Caco-2 (cell line): ENCODE measurements around the gene USP34. TPM values are rescaled to one million over a fixed set of nuclear protein-coding genes. Genes with fewer than 3 reads are reported as not detected.
A peak's percentile ranks its signal among the peaks of the same experiment; 100 is the strongest.
"Not testable (repeated sequence)": the region's sequence is repeated elsewhere in the genome, so short reads cannot be mapped to it uniquely, and the experiment has no call there.

Experiments used
- BruUV-seq: library from RNA; stranded (reverse); fragments of 400-500 nt; replicated peaks from 2 replicates; lab custom pipeline; 2021; lab: Mats Ljungman, UMichigan
- CTCF ChIA-PET: fragments of 300-600 bp; sonication (Branson Sonifier 250); formaldehyde crosslinking; loops from one replicate; lab custom pipeline; 2022; ENCODE audit warnings: antibody characterized with exemption; lab: Charles Lee
- POLR2A ChIA-PET: fragments of 300-600 bp; sonication (Branson Sonifier 250); formaldehyde crosslinking; loops from one replicate; lab custom pipeline; 2022; ENCODE audit warnings: antibody characterized with exemption; lab: Charles Lee
- DNase-seq, 2 experiments: peaks; one replicate each; pipeline versions ENCODE4 v3.0.0 to v3.0.0-alpha.2; 2020 to 2022
- H3K27me3 ChIP-seq: replicated peaks from 2 replicates; pipeline ENCODE4 v1.6.0; 2011; ENCODE audit warnings: low read length; ENCODE audit not compliant: control insufficient read depth, insufficient read depth
- H3K36me3 ChIP-seq: 2 replicates; pipeline ENCODE4 v1.5.1; 2011; ENCODE audit warnings: low read length; ENCODE audit not compliant: control insufficient read depth, insufficient read depth
- H3K4me1 ChIP-seq: fragments of 250-450 bp; sonication (Bioruptor Pico); 2 replicates; pipeline ENCODE4 v1.5.1; 2020; ENCODE audit warnings: mild to moderate bottlenecking
- H3K4me3 ChIP-seq: 2 replicates; pipeline ENCODE4 v1.5.1; 2011; ENCODE audit warnings: low read depth, mild to moderate bottlenecking, control low read depth, low read length
- H3K9me3 ChIP-seq: fragments of 250-450 bp; sonication (Bioruptor Pico); 2 replicates; pipeline ENCODE4 v1.5.1; 2020; ENCODE audit warnings: mild to moderate bottlenecking, moderate library complexity
- H3K27ac Mint-ChIP-seq: one replicate; pipeline ENCODE4 v1.8.0; 2022; ENCODE audit warnings: mixed read lengths; ENCODE audit not compliant: unreplicated experiment
- H3K27me3 Mint-ChIP-seq: one replicate; pipeline ENCODE4 v1.8.0; 2022; ENCODE audit warnings: mixed read lengths; ENCODE audit not compliant: insufficient read depth, unreplicated experiment
- H3K36me3 Mint-ChIP-seq: one replicate; pipeline ENCODE4 v1.8.0; 2022; ENCODE audit warnings: mild to moderate bottlenecking, mixed read lengths; ENCODE audit not compliant: insufficient read depth, unreplicated experiment
- H3K4me1 Mint-ChIP-seq: one replicate; pipeline ENCODE4 v1.8.0; 2022; ENCODE audit warnings: low read depth, mixed read lengths; ENCODE audit not compliant: unreplicated experiment
- H3K4me3 Mint-ChIP-seq: one replicate; pipeline ENCODE4 v1.8.0; 2022; ENCODE audit warnings: mild to moderate bottlenecking, moderate library complexity, mixed read lengths; ENCODE audit not compliant: unreplicated experiment
- H3K9me3 Mint-ChIP-seq: one replicate; pipeline ENCODE4 v1.8.0; 2022; ENCODE audit warnings: mixed read lengths; ENCODE audit not compliant: unreplicated experiment
- intact Hi-C: fragments of 100-400 bp; cut with micrococcal nuclease; formaldehyde crosslinking; loops from one replicate; pipeline ENCODE4 v1.10.0; 2022; ENCODE audit not compliant: unreplicated experiment
- total RNA-seq: library from RNA; stranded (reverse); gene quantifications from 2 replicates; pipeline ENCODE4 v1.2.3, GENCODE V29; 2022
- TF ChIP-seq, protein P1 (sequence below), 2 experiments: fragments of 200-600 bp in 1 of 2; IDR thresholded peaks; 1 replicate in 1 of 2; 2 replicates in 1 of 2; pipeline versions ENCODE4 v1.5.1 to v1.8.0; 2011 to 2022; ENCODE audit warnings: antibody characterized with exemption in 1 of 2, control low read depth in 1 of 2, inconsistent platforms in 1 of 2, low read depth in 1 of 2, low read length in 1 of 2, mild to moderate bottlenecking in 1 of 2, moderate library complexity in 1 of 2; ENCODE audit not compliant: insufficient read depth in 1 of 2, severe bottlenecking in 1 of 2, unreplicated experiment in 1 of 2

Gene USP34
- total RNA-seq, 1 experiment from 2014 or later: 100 TPM

DNA sequence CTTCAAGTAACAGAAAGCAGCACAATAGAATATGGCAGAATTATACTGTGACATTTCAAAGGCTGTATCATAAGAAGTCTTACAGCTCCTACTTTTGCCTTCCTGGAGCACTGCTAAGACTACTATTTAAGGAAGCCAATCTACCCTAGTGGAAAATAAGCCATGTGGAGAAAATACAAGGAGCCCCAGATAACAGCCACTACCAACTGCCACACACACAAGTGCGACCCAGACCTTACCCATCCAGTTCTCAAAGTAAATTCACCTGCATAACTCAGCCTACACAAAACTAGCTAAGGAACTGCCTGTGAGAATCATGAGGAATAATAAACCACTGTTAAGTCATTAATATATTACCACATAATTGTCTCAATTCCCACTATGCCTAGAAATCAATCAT is 66.4 kb downstream of the USP34 start:
- Mint-ChIP-seq H3K27me3 (no peaks in the 10 kb centered on the region), H3K9me3 (no peaks in the 10 kb centered on the region), H3K36me3 (peaks cover 30% of the 10 kb centered on the region), H3K27ac (no peak overlapping the region), H3K4me1 (no peaks in the 10 kb centered on the region), H3K4me3 (no peak overlapping the region)
- DNase-seq: no peak
- Histone ChIP-seq H3K36me3 (no peaks in the 10 kb centered on the region), H3K9me3 (no peaks in the 10 kb centered on the region), H3K27me3 (no peaks in the 10 kb centered on the region), H3K4me1 (no peaks in the 10 kb centered on the region), H3K4me3 (no peak overlapping the region)
- TF ChIP-seq, protein P1, sequence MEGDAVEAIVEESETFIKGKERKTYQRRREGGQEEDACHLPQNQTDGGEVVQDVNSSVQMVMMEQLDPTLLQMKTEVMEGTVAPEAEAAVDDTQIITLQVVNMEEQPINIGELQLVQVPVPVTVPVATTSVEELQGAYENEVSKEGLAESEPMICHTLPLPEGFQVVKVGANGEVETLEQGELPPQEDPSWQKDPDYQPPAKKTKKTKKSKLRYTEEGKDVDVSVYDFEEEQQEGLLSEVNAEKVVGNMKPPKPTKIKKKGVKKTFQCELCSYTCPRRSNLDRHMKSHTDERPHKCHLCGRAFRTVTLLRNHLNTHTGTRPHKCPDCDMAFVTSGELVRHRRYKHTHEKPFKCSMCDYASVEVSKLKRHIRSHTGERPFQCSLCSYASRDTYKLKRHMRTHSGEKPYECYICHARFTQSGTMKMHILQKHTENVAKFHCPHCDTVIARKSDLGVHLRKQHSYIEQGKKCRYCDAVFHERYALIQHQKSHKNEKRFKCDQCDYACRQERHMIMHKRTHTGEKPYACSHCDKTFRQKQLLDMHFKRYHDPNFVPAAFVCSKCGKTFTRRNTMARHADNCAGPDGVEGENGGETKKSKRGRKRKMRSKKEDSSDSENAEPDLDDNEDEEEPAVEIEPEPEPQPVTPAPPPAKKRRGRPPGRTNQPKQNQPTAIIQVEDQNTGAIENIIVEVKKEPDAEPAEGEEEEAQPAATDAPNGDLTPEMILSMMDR (IDR thresholded peaks at IDR 0.05; ENCODE audit: insufficient read depth in 1 of 2, low read depth in 1 of 2, low read length in 1 of 2, severe bottlenecking in 1 of 2, unreplicated experiment in 1 of 2): no peak
- ChIA-PET CTCF (no interaction called here), POLR2A (no interaction called here)
- TSS peak; percentile 6 for BruUV-seq
- intact Hi-C loops: no loop called here

DNA sequence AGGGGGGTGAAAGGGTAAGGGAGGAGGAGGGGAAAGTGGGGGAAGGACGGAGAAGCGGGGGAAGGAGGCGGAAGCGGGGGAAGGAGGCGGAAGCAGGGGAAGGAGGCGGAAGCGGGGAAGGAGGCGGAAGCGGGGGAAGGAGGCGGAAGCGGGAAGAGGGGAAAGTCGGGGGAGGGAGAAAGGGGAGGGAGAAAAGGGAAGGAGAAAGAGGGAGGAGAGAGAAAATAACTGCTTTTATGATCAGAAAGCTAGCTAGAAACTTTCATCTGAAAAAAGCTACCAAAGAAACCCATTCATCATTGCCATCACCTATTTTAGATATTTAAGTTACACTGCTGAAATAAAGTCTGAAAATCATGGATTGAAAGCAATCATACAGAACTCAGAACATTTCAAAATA is 72.5 kb downstream of the USP34 start:
- no peaks in the 10 kb centered on the region for H3K4me1 Mint-ChIP-seq
- H3K27me3 Mint-ChIP-seq: no peaks in the 10 kb centered on the region
- POLR2A ChIA-PET: no interaction called here
- no TSS peak for BruUV-seq
- no peak overlapping the region for H3K4me3 Mint-ChIP-seq
- H3K9me3 Mint-ChIP-seq: no peaks in the 10 kb centered on the region
- no peak for DNase-seq
- CTCF ChIA-PET: interaction anchor here (0.9 kb wide), 1 partner anchor 8 kb away, joined by 10 read pairs; no protein-coding TSS in a partner anchor
- intact Hi-C loops: no loop called here
- no peaks in the 10 kb centered on the region for H3K27me3 ChIP-seq
- H3K9me3 ChIP-seq: no peaks in the 10 kb centered on the region
- TF ChIP-seq, protein P1 (IDR thresholded peaks at IDR 0.05; ENCODE audit: insufficient read depth in 1 of 2, low read depth in 1 of 2, low read length in 1 of 2, severe bottlenecking in 1 of 2, unreplicated experiment in 1 of 2): no peak
- H3K36me3 ChIP-seq: no peaks in the 10 kb centered on the region
- H3K4me1 ChIP-seq: no peaks in the 10 kb centered on the region
- peaks cover 38% of the 10 kb centered on the region for H3K36me3 Mint-ChIP-seq
- H3K4me3 ChIP-seq: no peak overlapping the region
- H3K27ac Mint-ChIP-seq: no peak overlapping the region

DNA sequence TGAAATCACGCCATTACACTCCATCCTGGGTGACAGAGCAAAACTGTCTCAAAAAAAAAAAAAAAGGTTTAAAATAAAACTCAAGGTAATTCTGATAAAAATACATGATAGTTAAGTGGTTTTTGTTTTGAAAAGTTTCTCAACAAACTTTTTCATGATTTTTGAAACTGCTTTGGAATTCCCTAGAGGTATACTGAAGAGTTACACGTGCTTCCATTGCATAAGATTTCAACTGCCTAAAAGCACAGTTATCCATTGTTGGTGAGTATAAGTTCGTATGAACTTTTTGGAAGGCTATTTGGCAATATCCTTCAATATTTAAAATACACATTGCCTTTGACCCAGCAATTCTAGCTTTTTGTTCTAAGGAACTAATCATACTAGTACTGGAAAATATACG is 74.9 kb downstream of the USP34 start:
- no peak for DNase-seq

DNA sequence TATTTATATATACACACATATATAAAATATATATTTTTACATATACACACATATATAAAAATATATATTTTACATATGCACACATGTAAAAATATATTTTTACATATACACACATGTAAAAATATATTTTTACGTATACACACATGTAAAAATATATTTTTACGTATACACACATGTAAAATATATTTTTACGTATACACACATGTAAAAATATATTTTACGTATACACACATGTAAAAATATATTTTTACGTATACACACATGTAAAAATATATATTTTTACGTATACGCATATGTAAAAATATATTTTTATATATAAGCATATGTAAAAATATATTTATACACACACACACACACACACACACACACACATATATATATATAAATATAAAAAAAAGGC is 83.3 kb downstream of the USP34 start:
- H3K36me3 Mint-ChIP-seq: peaks cover 35% of the 10 kb centered on the region

More for the DNA sequence above, 74.9 kb downstream of the USP34 start:
- TF ChIP-seq, protein P1 (IDR thresholded peaks at IDR 0.05; ENCODE audit: insufficient read depth in 1 of 2, low read depth in 1 of 2, low read length in 1 of 2, severe bottlenecking in 1 of 2, unreplicated experiment in 1 of 2): no peak
- H3K36me3 Mint-ChIP-seq: peaks cover 45% of the 10 kb centered on the region
- intact Hi-C loops: no loop called here
- no peaks in the 10 kb centered on the region for H3K9me3 Mint-ChIP-seq
- Histone ChIP-seq H3K9me3 (no peaks in the 10 kb centered on the region), H3K4me1 (no peaks in the 10 kb centered on the region), H3K4me3 (no peak overlapping the region), H3K36me3 (peaks cover 1% of the 10 kb centered on the region; the same call in 1 of the 2 replicates), H3K27me3 (no peaks in the 10 kb centered on the region)
- H3K27ac Mint-ChIP-seq: no peak overlapping the region
- no peak overlapping the region for H3K4me3 Mint-ChIP-seq
- BruUV-seq: no TSS peak
- H3K4me1 Mint-ChIP-seq: no peaks in the 10 kb centered on the region
- H3K27me3 Mint-ChIP-seq: no peaks in the 10 kb centered on the region
- ChIA-PET CTCF (interaction anchor here (0.8 kb wide), 1 partner anchor 640 kb away, joined by 5 read pairs; no protein-coding TSS in a partner anchor), POLR2A (no interaction called here)

DNA sequence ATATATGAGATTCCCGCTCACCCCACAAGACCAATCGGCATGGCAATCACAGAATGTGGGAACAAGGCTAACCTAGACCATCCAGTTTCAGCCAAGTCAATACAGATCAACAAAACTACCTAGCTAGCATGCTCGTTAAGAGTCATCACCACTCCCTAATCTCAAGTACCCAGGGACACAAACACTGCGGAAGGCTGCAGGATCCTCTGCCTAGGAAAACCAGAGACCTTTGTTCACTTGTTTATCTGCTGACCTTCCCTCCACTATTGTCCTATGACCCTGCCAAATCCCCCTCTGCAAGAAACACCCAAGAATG is 90.0 kb downstream of the USP34 start:
- CTCF ChIA-PET, H3K27me3 Mint-ChIP-seq, DNase-seq, H3K4me3 Mint-ChIP-seq, H3K4me3 ChIP-seq, H3K9me3 Mint-ChIP-seq, H3K36me3 ChIP-seq, BruUV-seq, H3K4me1 Mint-ChIP-seq, H3K9me3 ChIP-seq, H3K27me3 ChIP-seq, H3K4me1 ChIP-seq, H3K27ac Mint-ChIP-seq, intact Hi-C loops: not testable (repeated sequence)
- peaks cover 66% of the 10 kb centered on the region for H3K36me3 Mint-ChIP-seq
- POLR2A ChIA-PET: interaction anchor here (0.5 to 0.7 kb wide), 2 partner anchors 18 to 474 kb away, joined by 6 read pairs; no protein-coding TSS in a partner anchor

More for the DNA sequence above, 83.3 kb downstream of the USP34 start:
- H3K9me3 Mint-ChIP-seq, H3K27ac Mint-ChIP-seq, H3K4me1 Mint-ChIP-seq, H3K4me3 ChIP-seq, H3K4me3 Mint-ChIP-seq, CTCF ChIA-PET, DNase-seq, POLR2A ChIA-PET, H3K27me3 ChIP-seq, H3K4me1 ChIP-seq, H3K27me3 Mint-ChIP-seq, BruUV-seq, H3K36me3 ChIP-seq, H3K9me3 ChIP-seq, intact Hi-C loops: not testable (repeated sequence)
